HG02884 (cell line): Measurements from ENCODE around the gene ABHD17A.

ENCODE experiments used
- ATAC-seq: cut with Tn5 transposase; IDR thresholded peaks from one replicate; pipeline ENCODE4 v1.9.1; 2021; ENCODE audit warnings: mild to moderate bottlenecking, moderate library complexity; ENCODE audit not compliant: unreplicated experiment

Gene ABHD17A

DNA sequence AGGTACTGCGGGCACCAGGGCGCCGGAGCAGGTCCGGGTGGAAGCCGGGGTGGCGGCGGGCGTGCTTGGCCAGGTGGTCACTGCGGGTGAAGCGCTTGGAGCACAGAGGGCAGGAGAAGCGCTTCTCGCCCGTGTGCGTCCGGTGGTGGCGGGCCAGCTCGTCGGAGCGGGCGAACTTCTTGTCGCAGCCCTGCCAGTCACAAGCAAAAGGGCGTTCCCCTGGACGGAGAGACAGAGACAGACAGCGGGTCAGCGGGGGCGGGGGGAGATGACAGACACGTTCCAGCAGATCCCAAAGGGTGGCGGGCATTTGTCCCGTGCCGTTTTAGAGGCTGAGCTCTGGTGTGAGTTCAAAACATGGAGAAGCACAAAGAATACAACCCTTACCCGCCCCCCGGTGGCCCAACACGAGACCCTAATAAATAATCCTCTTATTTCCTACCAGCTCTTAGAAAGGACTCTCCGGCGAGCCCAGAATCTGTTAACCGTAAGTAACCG lies 30.7 kb downstream of the ABHD17A start:
- ATAC-seq: no peak

DNA sequence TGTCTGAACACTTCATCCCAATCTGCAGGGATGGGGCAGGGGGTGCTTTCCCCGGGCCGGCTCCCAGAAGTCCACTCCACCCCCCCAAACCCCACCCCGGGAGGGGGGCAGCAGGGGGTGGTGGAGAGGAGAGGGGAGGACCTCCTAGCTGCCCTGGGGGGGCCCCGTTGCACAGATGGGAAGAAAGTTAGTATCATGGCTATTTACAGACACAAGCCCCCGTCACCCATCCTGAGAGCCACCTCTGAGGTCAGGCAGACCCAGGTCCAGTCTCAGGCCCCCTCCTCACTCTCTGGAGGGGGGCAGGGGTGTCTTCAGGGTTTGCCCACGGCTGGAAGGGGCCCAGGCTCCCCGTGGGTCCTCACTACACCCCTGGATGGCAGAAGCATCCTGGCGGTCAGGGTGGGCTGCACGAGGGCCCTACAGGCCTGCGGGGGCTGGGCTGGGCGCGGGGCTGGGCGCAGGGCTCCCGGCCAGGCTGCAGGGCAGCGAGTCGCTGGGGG lies 31.2 kb downstream of the ABHD17A start:
- no peak for ATAC-seq

DNA sequence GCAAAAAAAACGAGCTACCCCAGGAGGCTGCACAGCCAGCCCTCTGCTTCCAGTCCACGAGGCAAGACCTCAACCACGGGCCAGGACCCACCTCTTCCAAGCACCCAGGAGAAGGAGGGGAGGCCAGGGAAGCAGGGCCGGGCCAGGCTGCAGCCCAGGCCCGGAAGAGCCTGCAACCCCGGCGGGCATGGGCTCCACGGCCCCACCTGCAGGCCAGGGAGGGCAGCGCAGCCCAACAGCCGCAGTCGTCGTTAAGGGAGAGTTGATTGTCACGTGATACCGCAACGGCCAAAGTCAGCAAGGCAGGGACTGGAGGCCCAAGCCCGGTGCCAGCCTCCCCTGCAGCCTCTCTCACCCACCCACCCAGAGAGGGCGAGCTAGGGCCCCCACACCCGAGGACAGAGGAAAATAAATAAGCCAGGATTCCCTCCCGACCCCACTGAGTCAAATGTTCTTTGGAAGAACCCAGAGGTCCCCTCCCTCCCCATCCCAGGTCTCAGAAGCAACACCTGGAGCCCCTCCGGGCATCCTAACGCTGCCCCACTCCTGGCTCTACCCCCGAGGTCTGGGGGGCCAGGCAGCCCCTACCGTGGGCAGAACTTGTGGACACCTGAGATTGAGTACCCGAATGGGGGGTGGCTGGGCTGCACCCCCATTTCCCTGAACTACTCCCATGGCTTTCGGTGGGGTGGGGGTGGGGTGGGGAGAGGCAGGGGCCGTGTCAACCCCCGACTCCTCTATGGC lies 31.8 kb downstream of the ABHD17A start:
- no peak for ATAC-seq

DNA sequence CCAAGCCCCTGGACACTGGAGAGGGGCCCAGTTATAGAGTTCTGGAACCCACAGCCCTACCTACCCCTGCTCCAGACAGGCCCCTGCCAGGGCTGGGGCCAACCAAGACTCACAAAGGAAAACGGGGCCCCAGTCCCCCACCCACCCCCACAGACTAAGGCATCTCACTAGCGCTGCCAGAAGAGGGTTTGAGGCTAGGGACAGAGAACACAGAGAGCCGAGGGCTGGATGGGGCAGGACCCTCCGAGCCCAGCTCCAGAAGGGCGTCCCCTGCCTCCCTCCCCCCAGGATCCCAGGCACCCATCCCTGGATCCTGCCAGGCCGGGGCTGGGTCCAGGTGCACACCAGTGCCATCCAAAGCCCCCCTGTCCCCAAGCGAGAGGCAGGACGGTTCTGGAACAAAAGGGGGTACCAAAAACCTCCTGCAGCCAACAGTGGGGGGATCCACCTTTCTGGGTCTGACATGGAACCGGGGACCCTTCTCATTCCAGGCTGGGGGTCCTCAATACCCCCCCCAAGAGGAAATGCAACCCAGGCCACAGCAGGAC lies 32.6 kb downstream of the ABHD17A start:
- no peak for ATAC-seq

DNA sequence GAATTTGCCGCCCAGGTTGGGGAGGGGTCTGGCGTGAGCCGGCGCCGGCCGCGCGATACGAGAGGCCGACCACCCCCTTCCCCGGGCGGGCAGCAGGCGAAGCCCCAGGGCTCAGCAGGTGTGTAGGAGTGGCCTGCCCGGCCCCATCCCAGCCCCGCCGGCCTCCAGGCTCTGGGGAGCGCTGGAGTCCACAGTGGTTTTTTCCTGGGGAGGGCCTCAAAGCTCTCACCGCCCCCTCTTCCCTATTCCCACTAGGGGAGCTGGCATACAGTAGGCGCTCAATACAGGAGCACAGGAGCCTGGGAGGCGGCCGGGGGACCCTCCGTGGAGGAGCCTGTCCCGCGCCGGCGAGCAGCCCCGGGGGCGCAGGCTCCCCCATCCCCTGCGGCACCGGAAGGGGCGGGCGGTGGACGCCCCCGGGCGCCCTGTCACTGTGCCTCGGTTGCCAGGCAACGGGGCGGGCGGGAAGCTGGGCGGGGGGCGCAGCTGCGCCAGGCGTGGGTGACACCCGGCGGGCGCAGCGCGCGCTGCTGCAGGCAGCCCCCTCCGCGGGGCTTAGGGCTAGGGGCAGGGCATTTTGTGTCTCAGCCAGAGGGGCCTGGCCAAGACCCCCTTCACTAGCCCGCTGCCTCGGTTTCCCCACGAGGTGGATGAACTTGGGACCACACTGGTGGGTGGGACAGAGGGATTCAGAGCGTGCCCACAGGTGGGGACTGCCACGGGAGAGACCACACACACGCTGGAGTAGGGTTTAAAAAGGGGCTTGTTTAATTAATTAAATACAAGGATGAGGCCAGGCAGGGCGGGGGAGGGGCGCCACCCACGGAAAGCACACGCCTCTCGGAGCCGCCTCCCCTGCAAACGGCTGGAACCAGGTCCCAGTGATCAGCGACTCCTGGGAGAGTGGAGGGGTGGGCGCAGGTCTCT lies 33.4 kb downstream of the ABHD17A start:
- no peak for ATAC-seq

DNA sequence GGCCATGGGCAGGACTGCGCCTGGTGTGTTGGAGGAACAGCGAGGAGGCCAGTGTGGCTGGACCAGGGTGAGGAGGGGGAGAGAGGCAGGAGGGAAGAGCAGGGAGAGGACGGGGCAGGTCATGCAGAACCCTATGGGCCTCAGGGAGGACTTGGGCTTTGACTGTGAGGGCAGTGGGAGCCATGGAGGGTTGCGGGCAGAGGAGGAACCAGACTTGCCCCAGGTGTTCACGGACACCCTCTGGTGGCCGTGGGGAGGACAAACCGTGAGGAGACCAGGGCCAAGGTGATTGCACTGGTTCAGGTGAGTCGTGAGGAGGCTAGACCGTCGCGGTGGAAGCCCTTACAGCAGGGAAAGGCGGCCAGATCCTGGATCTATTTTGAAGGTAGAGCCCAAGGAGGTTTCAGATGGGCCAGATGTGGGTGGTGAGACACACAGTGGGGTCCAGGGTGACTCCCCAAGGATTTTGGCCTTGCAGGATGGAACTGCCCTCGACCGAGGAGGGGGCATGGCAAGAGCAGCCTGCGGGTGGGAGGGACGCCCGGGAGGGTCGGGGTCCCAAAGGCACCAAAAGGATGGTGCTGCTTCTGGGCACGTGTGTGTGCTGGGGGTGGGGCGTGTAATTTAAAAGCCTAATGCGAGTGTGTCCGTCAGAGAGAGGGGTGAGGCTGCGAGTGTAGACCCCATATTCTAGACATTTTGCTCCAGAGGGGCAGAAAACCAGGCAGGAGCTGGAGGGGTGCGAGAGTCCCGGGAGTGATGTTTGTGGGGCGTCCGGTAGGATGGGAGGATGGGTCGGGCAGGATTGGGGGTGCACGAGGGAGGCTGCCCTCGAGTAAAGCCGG lies 34.3 kb downstream of the ABHD17A start:
- no peak for ATAC-seq

DNA sequence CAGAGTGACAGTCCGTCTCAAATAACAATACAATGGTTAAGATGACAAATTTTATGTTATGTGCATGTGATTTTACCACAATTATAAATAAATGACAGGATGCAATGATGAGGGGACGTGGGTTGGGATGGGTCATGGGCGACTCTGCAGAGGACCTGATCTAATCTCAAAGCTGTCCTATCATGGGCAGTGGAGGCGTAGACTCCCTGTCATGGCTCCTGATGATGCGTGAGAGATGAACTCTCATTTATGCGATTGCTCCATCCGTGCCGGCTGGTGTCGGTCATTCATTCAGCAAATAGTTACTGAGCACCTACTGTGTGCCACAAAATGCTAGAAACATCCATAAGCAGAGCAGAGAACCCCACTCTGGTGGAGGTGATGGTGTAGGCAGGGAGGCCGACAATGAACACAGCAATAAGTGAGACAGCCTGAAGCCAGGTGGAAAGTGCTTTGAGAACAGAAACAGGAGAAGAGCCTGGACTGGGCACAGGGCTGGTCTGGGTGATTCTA lies 35.4 kb downstream of the ABHD17A start:
- ATAC-seq: no peak

DNA sequence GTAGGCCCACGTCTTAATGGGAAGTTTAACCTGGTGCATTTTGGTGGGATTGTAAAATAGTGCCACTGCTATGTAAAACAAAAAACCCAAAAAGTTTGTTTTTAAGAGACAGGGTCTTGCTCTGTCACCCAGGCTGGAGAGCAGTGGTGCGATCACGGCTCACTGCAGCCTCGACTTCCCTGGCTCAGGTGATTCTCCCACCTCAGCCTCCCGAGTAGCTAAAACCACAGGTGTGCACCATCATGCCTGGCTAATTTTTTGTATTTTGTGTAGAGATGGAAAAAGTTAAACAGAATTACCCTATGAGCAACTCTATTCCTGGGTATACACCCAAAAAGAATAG lies 36.2 kb downstream of the ABHD17A start:
- ATAC-seq: no peak

DNA sequence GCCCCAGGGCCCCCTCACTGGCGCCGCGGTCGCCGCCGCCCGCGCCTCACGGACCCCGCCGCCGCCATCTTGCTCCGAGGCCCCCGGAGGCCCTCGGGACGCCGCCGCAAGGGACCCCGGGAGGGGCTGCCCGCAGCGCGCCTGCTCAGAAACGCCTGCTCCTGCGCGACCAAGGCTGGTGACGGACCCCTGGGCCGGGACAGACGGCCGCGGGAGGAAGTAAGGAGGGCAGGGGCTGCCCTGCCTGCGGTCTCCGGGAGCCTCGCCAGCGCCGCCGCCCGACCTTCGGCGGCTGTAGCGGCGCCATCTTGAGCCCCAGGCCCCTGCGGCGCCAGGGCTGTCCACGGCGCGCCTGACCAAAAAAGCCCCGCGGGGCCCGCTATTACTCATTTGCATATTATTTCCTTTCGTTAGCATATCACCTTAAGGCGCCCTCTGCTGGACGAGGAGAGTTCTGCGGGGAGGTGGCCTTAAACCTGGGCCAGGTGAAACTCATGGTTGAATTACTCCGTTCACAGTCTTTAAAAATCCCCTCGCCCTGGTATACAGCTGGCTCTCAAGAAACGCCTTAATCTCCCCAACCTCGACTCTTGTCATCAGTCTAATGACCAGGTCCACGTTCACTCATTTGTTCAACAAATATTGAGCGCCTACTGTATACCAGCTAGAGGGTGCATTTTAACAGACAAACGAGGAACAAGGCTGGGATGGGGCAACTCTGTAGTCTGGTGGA lies 36.7 kb downstream of the ABHD17A start, which contains the start of gene REXO1:
Gene REXO1 (minus strand): TSS at position 85 of the 733 bp plus-strand sequence. CDS start 125 bp downstream, outside the sequence.
- peak; percentile 59 for ATAC-seq

DNA sequence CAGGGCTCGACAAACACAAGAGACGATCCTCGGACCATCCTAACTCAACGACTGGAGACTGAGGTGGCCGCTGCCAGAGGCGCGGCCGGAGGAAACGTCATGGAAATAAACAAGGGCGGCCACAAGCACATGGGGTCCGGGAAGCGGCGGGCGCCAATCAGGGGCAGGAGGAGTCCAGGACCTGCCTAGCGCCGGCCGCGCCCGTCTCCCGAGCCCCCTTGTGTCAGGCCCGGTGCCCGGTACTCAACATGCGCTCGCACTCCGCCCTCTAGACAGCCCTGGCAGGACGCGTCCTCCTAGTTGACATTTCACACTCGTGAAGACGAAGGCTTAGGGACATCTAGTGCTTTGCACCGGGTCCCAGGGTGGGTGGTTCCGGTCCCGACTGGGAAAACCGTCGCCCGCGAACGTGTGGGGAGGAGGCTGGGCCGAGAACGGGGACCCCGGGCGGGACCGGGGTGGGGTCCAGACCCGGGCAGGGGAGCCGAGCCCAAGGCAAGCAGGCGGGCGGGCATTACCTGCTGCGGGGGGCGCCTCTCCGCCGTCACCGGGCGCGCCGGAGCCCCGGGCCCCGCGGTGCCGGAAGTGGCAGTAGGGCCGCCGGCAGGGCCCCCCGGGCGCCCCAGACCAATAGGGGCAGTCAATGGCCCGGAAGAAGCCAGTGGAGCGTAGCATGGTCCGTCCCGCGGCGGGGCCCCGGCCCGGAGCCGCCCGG lies 37.5 kb downstream of the ABHD17A start:
- ATAC-seq: no peak

DNA sequence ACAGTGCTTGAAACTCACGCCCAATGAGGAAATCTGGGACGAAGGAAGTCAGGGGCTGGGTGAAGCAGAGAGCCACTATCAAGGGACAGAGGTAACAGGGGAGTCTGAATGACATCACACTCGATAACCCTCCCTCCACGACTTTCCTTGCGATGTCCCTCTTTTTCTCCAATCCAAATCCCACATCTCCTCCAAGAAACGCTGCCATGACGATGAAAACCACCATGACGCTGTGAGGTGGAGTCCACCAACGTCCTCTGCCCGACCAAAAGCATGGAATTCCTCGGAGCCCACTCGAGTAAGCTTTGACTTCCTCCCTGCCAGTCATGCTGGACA lies 38.0 kb downstream of the ABHD17A start:
- no peak for ATAC-seq

DNA sequence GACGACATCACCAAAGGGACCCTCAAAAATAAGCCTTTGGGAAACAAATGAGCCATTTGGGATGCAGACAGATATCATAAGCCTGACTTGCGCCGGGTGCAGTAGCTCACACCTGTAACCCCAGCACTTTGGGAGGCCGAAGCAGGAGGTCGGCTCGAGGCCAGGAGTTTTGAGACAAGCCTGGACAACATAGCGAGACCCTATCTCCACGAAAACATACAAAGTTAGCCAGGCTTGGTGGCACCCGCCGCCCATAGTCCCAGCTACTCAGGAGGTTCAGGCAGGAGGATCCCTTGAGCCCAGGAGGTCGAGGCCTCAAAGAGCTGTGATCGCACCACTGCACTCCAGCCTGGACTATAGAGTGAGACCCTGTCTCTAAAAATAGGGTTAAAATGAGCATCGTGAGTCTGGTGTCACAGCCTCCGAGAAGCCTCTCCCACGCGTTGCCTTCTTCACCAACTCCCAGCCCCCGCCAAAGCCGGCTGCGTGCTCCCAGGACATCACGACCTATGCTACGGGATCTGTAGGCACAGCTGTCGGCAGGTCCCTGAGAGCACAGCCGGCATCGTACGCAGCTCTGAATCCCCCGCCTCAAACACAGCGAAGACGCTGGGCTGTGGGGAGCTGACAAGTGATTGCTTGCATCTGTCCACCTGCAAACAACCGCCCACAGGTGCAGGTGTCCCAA lies 38.6 kb downstream of the ABHD17A start:
- no peak for ATAC-seq

DNA sequence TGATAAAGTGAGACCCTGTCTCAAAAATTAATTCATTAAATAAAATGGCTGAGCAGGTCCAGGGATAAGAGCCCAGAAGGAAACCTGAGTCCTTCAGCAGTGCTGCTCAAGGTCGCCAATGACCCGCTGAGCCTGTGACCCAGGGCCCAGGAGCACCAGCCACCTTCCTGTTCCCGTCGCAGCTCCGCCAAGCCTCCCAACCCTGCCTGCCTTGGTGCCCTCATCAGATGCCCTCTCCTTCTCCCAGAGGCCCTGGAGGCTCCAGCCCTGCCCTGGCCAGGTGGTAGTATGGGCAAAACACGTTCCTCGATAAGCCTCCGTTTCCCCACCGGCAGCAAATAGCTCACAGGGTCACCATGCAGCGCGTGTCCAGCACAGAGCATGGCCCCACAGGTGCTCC lies 39.7 kb downstream of the ABHD17A start:
- no peak for ATAC-seq

DNA sequence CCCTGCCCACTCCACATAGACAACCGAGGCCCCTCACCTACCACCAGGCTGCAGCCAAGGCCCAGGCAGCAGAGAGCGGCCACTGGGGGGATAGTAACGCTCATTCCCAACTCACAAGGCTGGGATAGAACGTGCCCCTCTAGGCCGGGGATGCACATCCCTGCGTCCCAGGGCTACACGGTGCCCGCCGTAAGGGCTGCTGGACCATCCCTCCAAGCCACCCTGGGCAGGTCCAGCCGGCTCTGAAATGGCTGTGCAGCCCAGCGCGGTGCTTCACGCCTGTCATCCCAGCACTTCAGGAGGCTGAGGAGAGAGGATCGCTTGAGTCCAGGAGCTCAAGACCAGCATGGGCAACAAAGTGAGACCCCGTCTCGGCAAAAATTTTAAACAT lies 40.2 kb downstream of the ABHD17A start:
- ATAC-seq: no peak

DNA sequence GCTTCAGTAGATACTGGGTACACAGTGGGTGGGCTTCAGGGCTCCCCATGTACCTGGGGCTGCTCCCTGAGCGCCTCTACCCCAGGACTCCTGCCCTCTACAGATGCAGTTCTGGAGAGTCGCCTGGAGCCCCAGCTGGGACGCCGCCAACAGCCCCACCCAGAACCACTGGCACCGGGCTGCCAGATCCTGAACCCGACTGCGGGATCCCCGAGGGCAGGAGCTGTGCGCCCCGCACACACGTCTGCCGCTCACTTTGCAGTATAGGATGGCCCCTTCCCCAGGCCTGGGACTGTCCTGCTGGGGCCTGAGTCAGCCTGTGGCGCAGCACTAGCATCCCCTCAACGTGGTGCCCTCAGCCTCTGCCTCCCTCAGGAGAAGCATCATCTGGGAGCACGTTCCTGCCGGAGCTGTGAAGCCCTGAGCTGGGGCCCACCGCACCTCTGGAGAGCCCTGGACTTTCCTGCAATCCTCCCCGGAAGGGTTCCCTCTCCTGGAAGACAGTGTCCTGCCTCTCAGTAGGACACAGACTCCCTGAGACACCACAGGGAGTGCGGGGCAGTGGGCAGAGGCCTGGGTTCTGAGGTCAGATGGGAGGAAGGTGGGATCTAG lies 40.7 kb downstream of the ABHD17A start:
- no peak for ATAC-seq

DNA sequence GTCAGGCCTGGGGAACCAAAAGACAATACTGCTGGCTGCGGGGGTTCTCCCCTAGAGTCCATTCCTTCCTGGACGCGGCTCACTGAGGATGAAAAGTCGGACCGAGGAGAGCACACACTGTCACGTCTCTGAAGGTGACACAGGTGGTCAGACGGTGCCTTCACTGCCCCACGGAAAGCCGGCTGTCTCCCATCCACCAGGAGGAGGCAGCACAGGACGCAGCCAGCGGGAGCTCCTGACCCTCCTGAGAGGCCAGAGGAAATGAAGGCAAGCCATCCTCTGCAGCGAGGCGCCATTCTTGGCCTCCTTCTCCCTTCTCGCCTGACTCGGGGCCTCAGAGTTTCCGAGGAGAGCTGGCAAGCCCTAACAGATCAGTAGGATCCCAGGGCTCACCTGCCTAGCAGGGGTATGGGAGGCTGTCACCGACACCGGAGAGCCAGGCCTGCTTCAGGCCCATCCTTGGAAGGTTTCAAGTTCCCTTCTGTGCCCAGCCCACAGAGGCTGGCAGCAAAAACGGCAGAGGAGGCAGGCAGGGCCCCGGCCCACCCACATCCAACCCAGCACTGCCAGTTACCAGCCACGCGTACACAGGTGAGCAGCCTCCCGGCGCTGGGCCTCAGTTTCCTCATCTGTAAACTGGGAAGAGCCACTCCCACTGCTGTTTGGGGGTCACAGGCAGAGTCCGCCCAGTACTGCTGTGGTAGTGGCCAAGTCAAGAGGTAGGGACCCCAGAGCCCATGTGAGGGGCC lies 41.5 kb downstream of the ABHD17A start:
- ATAC-seq: no peak

DNA sequence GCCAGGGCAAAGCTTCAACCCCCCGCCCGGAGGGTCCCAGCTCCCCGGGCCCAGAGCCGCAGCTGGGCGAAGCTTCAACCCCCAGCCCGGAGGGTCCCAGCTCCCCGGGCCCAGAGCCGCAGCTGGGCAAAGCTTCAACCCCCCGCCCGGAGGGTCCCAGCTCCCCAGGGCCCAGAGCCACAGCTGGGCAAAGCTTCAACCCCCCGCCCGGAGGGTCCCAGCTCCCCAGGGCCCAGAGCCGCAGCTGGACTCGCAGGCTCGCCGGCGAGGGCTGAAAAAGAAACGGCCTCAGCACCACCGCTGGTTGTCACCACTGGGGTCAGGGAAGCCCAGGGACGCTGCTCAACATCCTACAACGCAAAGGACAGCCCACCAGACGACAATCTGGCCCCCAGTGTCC lies 42.2 kb downstream of the ABHD17A start:
- no peak for ATAC-seq
